ENCODE results near the gene FEZF2.

FEZF2 gene

GRCh38 chr3:62373215-62373614 is at the start of gene FEZF2:
TSS of gene FEZF2 (minus strand) at chr3:62373550. CDS start at chr3:62372868, 682 bp downstream.
- DNase-seq: no peak

DNA sequence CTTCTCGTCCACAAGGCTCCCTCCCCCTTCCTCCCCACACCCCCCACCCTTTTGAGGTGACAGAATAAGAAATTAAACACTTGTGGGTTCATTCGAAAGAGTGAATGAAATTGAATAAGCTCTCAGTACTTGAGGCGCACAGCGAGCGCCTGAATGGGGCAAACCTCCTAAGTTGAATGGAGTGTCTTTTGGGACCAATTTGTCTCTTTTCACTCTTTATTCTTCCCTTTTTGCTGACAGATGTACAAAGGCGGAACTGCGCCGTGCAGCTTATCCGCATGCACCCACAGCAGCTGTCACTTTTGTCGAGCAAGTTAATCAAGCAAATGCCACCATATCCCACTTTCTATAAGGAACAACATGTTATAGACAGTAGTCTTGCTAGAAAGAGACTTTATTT is 47.9 kb upstream of the FEZF2 start:
- DNase-seq: no peak

DNA sequence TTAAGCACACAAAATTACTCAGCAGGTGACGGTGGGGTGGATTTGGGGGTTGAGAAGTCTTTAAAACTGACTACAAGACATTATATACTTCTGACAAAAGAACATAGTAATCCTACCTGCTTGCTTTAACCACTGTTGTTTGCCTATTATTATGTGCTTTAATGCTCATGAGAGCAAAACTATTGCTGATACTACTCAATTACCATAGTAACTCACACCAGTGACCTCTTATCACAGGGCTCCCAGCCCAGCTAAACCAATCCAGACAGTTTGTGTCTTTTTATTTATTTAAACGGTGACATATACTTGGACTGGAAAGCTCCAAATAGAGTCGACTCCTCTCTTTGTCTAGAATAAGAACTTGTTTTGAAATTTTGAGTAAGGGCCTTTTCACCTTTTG is 42.8 kb upstream of the FEZF2 start:
- DNase-seq: no peak

DNA sequence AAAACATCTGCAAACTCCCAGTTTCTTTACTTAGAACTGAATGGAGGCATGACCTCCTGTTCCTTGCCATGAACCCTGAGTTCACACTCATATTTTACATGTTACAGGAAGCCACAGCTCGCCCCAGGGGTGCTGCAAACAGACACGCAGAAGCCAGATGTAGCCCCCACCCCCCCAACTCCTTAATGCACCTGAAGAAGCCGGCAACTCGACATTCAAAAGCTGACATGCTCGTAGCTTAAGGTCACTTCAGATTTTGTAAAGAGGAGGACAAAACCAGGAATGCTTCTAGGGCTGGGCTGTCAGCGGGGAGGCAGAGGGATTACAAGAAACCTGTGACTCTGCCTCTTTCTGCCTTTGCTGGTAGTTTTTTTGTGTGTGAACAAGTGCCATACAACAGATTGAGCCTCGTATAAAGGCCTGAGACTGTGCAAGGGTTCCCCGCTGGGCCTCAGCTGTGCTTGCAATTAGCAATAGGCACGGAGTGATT is 42.0 kb upstream of the FEZF2 start:
- peak; percentile 27 for DNase-seq

GRCh38 chr3:62414786-62415185 is 41.4 kb upstream of the FEZF2 start:
- DNase-seq: no peak

GRCh38 chr3:62413687-62414086 is 40.3 kb upstream of the FEZF2 start:
- DNase-seq: no peak

DNA sequence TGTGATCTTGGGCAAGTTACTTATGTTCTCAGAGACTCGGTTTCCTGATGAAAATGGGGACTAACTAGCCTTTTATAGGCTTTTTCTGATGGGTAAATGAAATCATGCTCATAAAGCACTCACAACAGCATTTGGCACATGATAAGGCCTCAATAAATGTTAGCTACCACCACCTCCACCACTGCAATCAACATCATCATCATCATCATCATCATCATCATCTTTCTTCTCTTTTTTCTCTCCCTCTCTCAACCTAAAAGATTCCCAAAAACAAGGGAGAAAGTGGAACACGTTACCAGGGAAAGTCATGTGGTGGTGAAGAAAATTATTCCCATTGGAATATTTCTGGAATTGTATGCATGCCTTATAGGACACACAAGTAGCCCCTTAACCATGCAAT is 33.6 kb upstream of the FEZF2 start:
- DNase-seq: no peak

- DNase-seq: no peak
Measured at GRCh38 chr3:62405566-62405965, 32.2 kb upstream of the FEZF2 start.

- DNase-seq: no peak
Measured at GRCh38 chr3:62405135-62405534, 31.8 kb upstream of the FEZF2 start.

DNA sequence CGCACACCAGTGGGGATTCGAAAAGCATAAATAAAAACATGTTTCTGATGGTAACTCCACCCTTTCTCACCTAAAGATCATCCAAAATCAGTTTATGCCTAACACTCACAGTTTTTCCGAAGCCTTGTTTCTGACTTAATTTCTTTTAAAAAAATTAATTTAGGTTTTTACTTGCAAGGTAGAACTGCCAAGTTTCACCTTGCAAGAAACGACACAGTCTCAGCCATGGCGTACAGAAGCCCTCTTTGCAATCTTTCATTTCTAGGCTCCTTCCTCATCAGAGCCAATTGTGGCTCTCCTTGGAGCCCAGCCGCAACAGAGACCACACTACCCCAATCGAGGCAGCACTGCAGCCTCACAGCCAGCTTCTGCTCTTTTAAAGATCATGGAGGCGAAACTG is 31.0 kb upstream of the FEZF2 start:
- DNase-seq: no peak

GRCh38 chr3:62403765-62404164 is 30.4 kb upstream of the FEZF2 start:
- DNase-seq: no peak

GRCh38 chr3:62392626-62393292 is 19.4 kb upstream of the FEZF2 start:
- DNase-seq: no peak

GRCh38 chr3:62387251-62387650 is 13.9 kb upstream of the FEZF2 start:
- no peak for DNase-seq

GRCh38 chr3:62379321-62379798 is 6.0 kb upstream of the FEZF2 start:
- DNase-seq: no peak

DNA sequence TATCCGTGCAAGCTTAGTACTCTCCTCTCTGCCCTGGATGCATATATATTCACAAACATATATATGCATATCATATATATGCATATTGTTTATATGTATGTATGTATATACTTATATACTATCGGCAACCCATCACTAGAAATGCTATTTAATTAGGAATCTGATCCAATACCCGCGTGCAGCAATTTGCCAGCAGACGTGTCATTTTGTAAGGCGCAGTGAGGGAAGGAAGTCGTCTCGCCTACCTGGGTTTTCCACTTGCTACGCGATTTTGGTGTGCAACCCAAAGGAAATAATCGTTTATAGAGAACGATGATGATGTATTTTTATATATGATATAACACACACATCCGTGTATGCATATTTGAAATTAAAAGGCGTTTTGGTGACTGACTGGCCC is 5.6 kb upstream of the FEZF2 start:
- DNase-seq: no peak

DNA sequence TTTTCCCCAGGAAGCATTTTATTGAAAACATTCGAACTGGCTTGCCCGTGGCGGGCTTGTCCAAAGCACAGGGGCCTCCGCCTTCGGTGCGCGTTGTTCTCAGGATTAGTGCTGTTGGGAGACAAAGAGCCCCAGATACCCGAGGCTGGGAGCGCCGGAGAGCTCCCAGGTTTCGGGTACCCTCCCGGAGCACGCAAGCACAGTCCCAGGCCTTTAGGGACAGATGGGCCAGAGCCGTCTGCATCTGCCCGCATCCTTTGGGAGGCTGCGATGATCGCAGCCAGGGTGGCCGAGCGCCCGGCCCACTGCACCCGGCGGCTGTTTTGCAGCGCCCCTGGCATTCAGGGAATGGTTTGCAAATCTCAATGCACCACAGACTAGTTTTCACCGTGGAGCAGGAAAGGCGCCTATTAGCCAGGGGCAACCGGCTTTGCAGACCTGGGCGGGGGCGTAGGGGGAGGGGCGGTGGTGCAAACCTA is 5.0 kb upstream of the FEZF2 start:
- no peak for DNase-seq

GRCh38 chr3:62376906-62377877 is 3.8 kb upstream of the FEZF2 start:
- no peak for DNase-seq

- no peak for DNase-seq
Measured at GRCh38 chr3:62376454-62376720, 3.0 kb upstream of the FEZF2 start.

- no peak for DNase-seq
Measured at GRCh38 chr3:62375655-62376453, 2.5 kb upstream of the FEZF2 start.

GRCh38 chr3:62374341-62375218 is 1.2 kb upstream of the FEZF2 start:
- no peak for DNase-seq

- DNase-seq: no peak
Measured at GRCh38 chr3:62373714-62374333, 474 bp upstream of the FEZF2 start.

- DNase-seq: no peak
Measured at GRCh38 chr3:62372621-62373041, 719 bp downstream of the FEZF2 start.
